Mucosa of stomach (tissue), 1 donor: Measurements from ENCODE around the gene AMDHD1.

Experiments
- H3K27me3 ChIP-seq: one replicate; pipeline ENCODE4 v1.7.0; 2013; ENCODE audit warnings: mild to moderate bottlenecking, low read length; ENCODE audit not compliant: control insufficient read depth, insufficient read depth
- H3K36me3 ChIP-seq: one replicate; pipeline ENCODE4 v1.7.0; 2013; ENCODE audit warnings: low read length; ENCODE audit not compliant: control insufficient read depth, insufficient read depth
- H3K4me1 ChIP-seq: one replicate; pipeline ENCODE4 v1.7.0; 2013; ENCODE audit warnings: mild to moderate bottlenecking, low read length; ENCODE audit not compliant: control insufficient read depth, insufficient read depth
- H3K4me3 ChIP-seq: one replicate; pipeline ENCODE4 v1.7.0; 2013; ENCODE audit warnings: low read length
- H3K9ac ChIP-seq: one replicate; pipeline ENCODE4 v1.7.0; 2013; ENCODE audit warnings: mild to moderate bottlenecking, low read length, moderate library complexity
- H3K9me3 ChIP-seq: one replicate; pipeline ENCODE4 v1.7.0; 2013; ENCODE audit warnings: mild to moderate bottlenecking, low read length, moderate library complexity; ENCODE audit not compliant: control insufficient read depth
- donor health status: Pancreatic carcinoma.

Gene AMDHD1, protein sequence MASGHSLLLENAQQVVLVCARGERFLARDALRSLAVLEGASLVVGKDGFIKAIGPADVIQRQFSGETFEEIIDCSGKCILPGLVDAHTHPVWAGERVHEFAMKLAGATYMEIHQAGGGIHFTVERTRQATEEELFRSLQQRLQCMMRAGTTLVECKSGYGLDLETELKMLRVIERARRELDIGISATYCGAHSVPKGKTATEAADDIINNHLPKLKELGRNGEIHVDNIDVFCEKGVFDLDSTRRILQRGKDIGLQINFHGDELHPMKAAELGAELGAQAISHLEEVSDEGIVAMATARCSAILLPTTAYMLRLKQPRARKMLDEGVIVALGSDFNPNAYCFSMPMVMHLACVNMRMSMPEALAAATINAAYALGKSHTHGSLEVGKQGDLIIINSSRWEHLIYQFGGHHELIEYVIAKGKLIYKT

DNA sequence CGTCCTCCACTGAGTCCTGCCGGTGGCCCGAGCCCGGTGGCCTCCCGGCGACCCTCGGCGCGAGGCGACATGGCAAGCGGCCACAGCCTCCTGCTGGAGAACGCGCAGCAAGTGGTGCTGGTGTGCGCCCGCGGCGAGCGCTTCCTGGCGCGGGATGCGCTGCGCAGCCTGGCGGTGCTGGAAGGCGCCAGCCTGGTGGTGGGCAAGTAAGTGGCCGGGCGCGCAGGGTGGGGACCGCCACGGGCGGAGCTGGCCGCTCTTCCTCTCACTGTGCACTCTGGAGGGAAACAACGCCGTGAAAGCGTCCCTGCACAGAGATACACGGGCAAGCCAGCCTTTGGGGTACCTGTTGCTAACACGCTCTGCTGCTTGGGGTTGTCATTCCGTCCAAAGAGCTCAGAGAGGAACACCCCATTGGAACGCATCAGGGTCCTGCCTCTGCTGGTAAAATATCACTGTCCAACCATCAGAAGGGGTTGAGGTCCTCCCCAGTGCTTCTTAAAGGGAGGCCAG lies at the start of gene AMDHD1:
Gene AMDHD1, plus strand, starts transcription at position 2 of the 513 bp plus-strand sequence. Its CDS starts 68 bp downstream, at position 70.
- Histone ChIP-seq H3K27me3 (peaks cover 5% of the 10 kb centered on the region), H3K9me3 (no peaks in the 10 kb centered on the region), H3K4me1 (peaks cover 9% of the 10 kb centered on the region), H3K9ac (peak within 1 kb of the TSS; percentile 75), H3K36me3 (no peaks in the 10 kb centered on the region), H3K4me3 (peak within 1 kb of the TSS; percentile 50)

DNA sequence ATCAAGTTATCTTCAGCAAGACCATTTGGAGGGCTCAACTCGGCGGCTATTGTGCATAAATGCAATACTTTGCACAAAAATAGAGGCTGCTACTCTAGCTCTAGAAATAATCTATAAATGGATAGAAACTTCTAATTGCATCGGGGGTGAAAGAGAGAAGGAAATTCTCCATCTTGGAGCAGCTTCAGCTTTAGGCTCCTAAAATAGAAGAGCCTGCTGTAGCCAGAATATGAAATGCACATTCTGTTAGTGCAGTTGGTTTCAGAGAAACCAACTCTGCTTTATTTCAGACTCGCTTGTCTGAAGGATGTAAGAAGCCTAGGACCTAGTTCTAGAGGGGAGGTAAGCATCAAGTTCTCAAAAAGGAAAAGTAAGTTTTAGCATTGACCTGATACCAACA lies 46.3 kb upstream of the AMDHD1 start:
- H3K9ac ChIP-seq = no peak overlapping the region
- H3K4me3 ChIP-seq = no peak overlapping the region
- no peaks in the 10 kb centered on the region for H3K36me3 ChIP-seq
- H3K27me3 ChIP-seq = no peaks in the 10 kb centered on the region
- no peaks in the 10 kb centered on the region for H3K4me1 ChIP-seq
- no peaks in the 10 kb centered on the region for H3K9me3 ChIP-seq

DNA sequence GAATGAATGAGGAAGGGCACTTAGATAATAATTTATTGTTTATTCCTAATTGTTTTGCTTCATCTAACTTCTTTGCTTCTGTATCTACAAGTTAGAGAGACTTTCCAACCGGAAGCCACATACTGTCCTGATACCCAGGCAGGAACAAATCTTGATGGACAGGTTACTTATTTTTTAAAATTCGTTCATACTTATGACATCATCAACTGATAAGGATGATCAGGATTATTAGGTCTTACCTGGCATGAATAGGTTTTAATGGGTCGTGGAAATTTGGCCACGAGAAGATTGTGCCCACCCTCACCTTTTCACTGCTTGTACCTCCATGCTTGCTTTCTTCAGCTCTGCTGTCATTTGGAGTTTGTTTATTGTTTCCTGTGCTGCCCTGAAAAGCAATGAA lies 45.0 kb upstream of the AMDHD1 start:
- no peaks in the 10 kb centered on the region for H3K36me3 ChIP-seq
- H3K4me1 ChIP-seq = no peaks in the 10 kb centered on the region
- no peaks in the 10 kb centered on the region for H3K9me3 ChIP-seq
- H3K4me3 ChIP-seq = no peak overlapping the region
- H3K27me3 ChIP-seq = no peaks in the 10 kb centered on the region
- no peak overlapping the region for H3K9ac ChIP-seq

DNA sequence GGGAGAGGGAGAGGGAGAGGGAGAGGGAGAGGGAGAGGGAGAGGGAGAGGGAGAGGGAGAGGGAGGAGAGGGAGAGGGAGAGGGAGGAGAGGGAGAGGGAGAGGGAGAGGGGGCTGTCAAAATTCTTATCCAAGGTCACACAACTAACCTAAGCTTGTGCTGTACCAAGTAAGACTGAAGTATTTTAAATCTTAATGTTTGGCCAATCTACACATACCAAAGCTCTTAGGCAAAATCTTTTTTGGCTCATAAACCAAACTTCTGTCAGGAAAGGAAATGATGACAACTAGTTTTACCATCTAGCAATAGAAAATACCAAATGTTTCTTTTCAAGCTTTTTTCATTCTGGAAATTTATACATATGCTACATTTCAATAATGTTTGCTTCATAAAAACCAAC lies 34.6 kb upstream of the AMDHD1 start:
- no peaks in the 10 kb centered on the region for H3K36me3 ChIP-seq
- H3K4me3 ChIP-seq = no peak overlapping the region
- H3K9me3 ChIP-seq = no peaks in the 10 kb centered on the region
- no peak overlapping the region for H3K9ac ChIP-seq
- no peaks in the 10 kb centered on the region for H3K27me3 ChIP-seq
- no peaks in the 10 kb centered on the region for H3K4me1 ChIP-seq

DNA sequence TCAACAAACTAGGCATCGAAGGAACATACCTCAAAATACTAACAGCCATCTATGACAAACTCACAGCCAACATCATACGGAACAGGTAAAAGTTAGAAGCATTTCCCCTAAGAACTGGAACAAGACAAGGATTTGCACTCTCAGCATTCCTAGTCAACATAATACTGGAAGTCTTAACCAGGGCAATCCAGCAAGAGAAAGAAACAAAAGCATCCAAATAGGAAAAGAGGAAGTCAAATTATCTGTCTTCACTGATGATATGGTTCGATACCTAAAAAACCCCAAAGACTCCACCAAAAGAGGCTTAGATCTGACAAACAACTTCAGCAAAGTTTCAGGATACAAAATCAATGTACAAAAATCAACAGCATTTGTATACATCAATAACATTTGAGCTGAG lies 33.3 kb upstream of the AMDHD1 start:
- no peaks in the 10 kb centered on the region for H3K36me3 ChIP-seq
- H3K4me3 ChIP-seq = no peak overlapping the region
- no peak overlapping the region for H3K9ac ChIP-seq
- no peaks in the 10 kb centered on the region for H3K9me3 ChIP-seq
- H3K27me3 ChIP-seq = no peaks in the 10 kb centered on the region
- H3K4me1 ChIP-seq = no peaks in the 10 kb centered on the region

DNA sequence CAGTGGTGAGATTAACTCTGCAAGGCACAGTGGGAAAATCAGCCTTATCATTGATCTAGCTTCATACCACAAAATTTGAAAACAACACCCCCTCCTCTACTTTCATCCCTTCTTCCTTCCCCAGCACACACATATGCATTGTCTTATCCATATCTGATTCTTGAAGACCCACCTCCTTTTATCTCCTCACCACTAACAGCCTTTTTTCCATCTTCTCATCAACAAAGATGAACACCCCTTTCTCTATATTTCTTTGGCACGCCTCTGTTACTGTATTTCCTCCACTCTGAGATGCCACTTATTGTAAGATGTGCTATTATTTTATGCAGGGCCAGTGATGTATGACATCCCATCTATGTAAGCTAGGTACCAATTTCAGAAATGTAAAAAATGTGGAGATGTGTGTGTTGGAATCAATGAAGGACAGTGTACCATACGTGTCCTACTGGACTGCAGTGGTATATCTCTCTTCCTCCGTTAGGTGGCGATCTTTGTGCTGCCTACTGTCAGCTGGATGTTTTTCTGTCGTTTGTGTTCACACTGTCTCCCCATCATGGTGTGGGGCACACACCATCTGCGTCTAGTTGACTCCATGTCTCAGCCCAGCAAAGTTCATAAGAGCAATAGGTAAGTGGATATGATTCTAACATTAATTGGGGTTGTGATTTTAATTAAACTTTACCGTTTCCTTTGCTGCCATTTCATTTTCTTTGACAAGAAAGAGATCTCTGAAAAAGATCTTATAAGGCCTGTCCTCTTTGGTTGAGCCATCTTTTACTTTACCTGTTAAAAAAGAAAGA lies 24.7 kb upstream of the AMDHD1 start:
- Histone ChIP-seq H3K27me3 (no peaks in the 10 kb centered on the region), H3K9me3 (no peaks in the 10 kb centered on the region), H3K4me3 (no peak overlapping the region), H3K4me1 (no peaks in the 10 kb centered on the region), H3K36me3 (no peaks in the 10 kb centered on the region), H3K9ac (no peak overlapping the region)

DNA sequence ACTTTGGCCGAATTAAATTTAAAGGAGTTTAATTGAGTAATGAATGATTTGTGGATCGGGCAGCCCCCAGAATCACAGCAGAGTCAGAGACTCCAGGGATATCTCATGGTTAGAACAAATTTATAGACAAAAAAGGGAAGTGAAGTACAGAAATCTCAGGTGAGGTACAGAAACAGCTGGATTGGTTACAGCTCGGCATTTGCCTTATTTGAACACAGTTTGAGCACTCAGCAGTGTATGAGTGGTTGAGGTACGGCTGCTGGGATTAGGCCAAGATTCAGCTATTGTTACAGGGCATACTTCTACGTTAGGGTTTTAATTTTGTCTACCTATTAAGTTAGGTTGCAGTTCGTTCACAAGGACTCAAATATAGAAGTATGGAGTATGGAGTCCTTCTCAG lies 24.0 kb upstream of the AMDHD1 start:
- H3K9me3 ChIP-seq = no peaks in the 10 kb centered on the region
- H3K4me1 ChIP-seq = no peaks in the 10 kb centered on the region
- no peaks in the 10 kb centered on the region for H3K27me3 ChIP-seq
- H3K4me3 ChIP-seq = no peak overlapping the region
- H3K9ac ChIP-seq = no peak overlapping the region
- no peaks in the 10 kb centered on the region for H3K36me3 ChIP-seq

DNA sequence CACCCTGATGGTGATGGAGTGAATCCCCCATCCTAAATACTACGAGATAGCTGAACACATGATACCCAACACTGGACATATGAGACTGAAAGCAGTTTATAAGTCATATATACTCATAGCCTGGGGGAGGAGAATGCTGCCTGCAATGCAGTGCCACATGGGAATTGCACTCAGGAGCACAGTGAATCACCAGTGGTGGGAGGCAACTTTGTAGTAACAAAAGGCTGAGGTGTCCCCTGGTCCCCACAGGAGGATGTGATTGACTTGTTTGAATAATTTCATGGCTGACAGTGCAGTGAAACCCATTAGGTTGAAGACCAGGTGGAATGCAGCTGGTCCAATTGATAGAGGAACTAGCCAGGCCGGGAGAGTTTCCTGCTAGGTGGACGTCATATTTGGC lies 20.9 kb upstream of the AMDHD1 start:
- H3K36me3 ChIP-seq = no peaks in the 10 kb centered on the region
- H3K9ac ChIP-seq = no peak overlapping the region
- H3K27me3 ChIP-seq = no peaks in the 10 kb centered on the region
- no peaks in the 10 kb centered on the region for H3K4me1 ChIP-seq
- H3K4me3 ChIP-seq = no peak overlapping the region
- H3K9me3 ChIP-seq = no peaks in the 10 kb centered on the region

DNA sequence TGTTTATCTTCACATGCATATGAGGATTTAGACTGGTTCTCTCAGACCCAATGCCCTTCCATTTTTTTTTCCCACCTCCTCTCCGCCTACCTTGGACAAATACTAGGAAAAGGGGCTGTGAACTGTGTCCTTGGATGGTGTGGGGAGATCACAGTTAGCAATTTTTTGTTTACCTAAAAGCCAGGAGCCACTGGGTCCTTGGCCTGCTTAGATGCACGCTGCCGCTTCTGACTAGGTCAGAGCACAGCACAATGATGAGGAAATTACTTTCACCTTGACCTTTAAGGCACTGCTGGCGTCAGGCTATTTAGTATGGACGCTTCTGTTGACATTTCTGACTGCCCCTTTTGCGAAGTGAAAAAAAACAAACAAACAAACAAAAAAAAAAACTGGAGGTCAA lies 2.6 kb upstream of the AMDHD1 start:
- peaks cover 5% of the 10 kb centered on the region for H3K27me3 ChIP-seq
- no peaks in the 10 kb centered on the region for H3K36me3 ChIP-seq
- H3K4me1 ChIP-seq = peaks cover 9% of the 10 kb centered on the region
- no peak overlapping the region for H3K4me3 ChIP-seq
- H3K9ac ChIP-seq = no peak overlapping the region
- H3K9me3 ChIP-seq = no peaks in the 10 kb centered on the region

DNA sequence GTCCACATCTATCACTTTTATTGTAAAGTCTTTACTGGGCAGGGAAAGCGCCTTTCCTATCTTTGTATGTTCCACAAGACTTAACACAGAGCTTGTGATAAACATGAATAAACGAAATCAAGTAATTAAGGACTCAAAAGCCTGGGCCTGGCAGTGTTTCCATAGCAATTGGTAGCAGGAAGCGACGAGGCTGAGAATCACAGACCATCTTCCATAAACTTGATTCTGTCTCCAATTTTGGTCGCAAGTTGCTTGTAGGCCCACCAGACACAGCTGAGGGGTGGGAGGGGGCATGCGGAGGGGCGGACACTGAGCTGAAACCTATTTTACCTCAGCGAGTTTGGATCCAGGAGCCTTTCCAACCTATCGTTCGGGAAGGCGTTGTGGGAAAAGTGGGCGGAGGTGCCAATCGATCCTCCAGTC lies 1.0 kb upstream of the AMDHD1 start:
- Histone ChIP-seq H3K4me3 (peak overlapping the region; percentile 50), H3K9me3 (no peaks in the 10 kb centered on the region), H3K36me3 (no peaks in the 10 kb centered on the region), H3K9ac (peak overlapping the region; percentile 75), H3K4me1 (peaks cover 9% of the 10 kb centered on the region), H3K27me3 (peaks cover 5% of the 10 kb centered on the region)

DNA sequence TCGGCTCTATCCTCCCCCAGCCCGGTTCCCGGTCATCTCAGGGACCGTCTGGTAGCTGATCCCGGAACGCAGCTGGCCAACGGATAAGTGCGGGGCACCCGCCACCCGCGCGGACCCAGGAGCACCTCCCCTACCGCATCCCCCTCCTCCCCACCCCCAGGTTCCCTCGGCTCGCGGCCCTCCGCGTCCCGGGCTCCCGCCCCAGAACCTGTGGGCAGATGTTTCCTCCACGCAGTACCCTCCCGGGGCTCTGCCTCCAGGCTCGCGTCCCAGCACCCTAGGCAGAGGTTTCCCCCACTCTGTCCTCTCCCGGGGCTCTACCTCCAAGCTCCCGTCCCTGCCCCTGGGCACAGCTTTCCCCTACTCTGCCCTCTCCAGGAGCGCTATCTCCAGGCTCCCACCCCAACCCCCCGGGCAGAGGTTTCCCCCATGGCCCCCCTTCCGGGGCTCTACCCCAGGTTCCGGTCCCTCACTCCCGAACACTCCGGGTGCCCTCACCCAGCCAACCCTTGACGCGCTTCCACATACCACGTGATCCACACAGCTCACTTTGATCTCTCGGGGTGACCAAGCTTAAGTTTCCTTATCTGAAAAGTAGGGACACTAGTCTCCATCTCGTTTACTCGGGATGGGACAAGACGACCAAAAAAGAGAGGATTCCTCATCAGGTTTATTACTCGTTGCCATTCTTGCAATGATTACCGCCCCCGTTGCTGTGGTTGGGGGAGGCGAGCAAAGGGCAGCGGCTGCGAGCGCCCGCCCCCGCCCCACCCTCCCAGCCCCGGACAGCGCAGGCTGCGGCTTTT lies 404 bp upstream of the AMDHD1 start, which contains the start of gene CCDC38:
Gene CCDC38, minus strand, starts transcription at position 91 of the 806 bp plus-strand sequence. CDS start 6,105 bp downstream, outside the sequence.
- H3K4me3 ChIP-seq = peak within 1 kb of the TSS; percentile 50
- peaks cover 5% of the 10 kb centered on the region for H3K27me3 ChIP-seq
- H3K9me3 ChIP-seq = no peaks in the 10 kb centered on the region
- H3K36me3 ChIP-seq = no peaks in the 10 kb centered on the region
- peak within 1 kb of the TSS; percentile 75 for H3K9ac ChIP-seq
- peaks cover 9% of the 10 kb centered on the region for H3K4me1 ChIP-seq
